Keratinocyte (primary cell): ENCODE data around the gene RNPEPL1. TPM values are rescaled to one million over a fixed set of nuclear protein-coding genes. Genes with fewer than 3 reads are reported as not detected.

Experiments
- DNase-seq: peaks from one replicate; pipeline ENCODE4 v3.0.0-alpha.2; 2011; ENCODE audit warnings: low read depth, missing footprints, low spot score
- FAIRE-seq: peaks from 2 replicates; lab custom pipeline; 2011; peaks lifted over from hg19 to GRCh38; lab: Jason Lieb, UNC
- H2AFZ ChIP-seq: 2 replicates; pipeline ENCODE4 v1.6.0; 2012; ENCODE audit warnings: low read length, control low read depth, inconsistent platforms; ENCODE audit not compliant: control insufficient read depth
- H3K27ac ChIP-seq: 2 replicates; pipeline ENCODE4 v1.5.1; 2011; ENCODE audit warnings: low read length; ENCODE audit not compliant: control insufficient read depth, insufficient read depth
- H3K27me3 ChIP-seq: 3 replicates; pipeline ENCODE4 v1.6.0; 2011; ENCODE audit warnings: low read length; ENCODE audit not compliant: control insufficient read depth, insufficient read depth; ENCODE audit errors: extremely low read depth
- H3K36me3 ChIP-seq, 2 experiments: 2 replicates in 1 of 2; 3 replicates in 1 of 2; pipeline ENCODE4 v1.5.1; 2011; ENCODE audit warnings: low read length in 2 of 2, mild to moderate bottlenecking in 1 of 2; ENCODE audit not compliant: control insufficient read depth in 2 of 2, insufficient read depth in 2 of 2; ENCODE audit errors: extremely low read depth in 1 of 2
- H3K4me1 ChIP-seq: 3 replicates; pipeline ENCODE4 v1.5.1; 2011; ENCODE audit warnings: low read length; ENCODE audit not compliant: control insufficient read depth, insufficient read depth; ENCODE audit errors: extremely low read depth
- H3K4me2 ChIP-seq: 3 replicates; pipeline ENCODE4 v1.6.0; 2011; ENCODE audit warnings: low read depth, low read length; ENCODE audit not compliant: control insufficient read depth, insufficient read depth; ENCODE audit errors: extremely low read depth
- H3K4me3 ChIP-seq, 3 experiments: fragments of 200-600 bp in 1 of 3; sonication (generic) in 1 of 3; 2 replicates in 2 of 3; 3 replicates in 1 of 3; pipeline ENCODE4 v1.5.1; 2011 to 2016; ENCODE audit warnings: low read length in 3 of 3, mild to moderate bottlenecking in 3 of 3, control low read depth in 2 of 3, inconsistent platforms in 1 of 3, low read depth in 1 of 3, mixed read lengths in 1 of 3, mixed run types in 1 of 3, moderate library complexity in 1 of 3; ENCODE audit not compliant: control insufficient read depth in 2 of 3, insufficient read depth in 2 of 3; ENCODE audit errors: extremely low read depth in 1 of 3
- H3K79me2 ChIP-seq: 2 replicates; pipeline ENCODE4 v1.6.0; 2012; ENCODE audit warnings: low read length; ENCODE audit not compliant: control insufficient read depth, insufficient read depth
- H3K9ac ChIP-seq: 3 replicates; pipeline ENCODE4 v1.6.0; 2011; ENCODE audit warnings: low read length; ENCODE audit not compliant: control insufficient read depth, insufficient read depth; ENCODE audit errors: extremely low read depth
- H3K9me1 ChIP-seq: 3 replicates; pipeline ENCODE4 v1.6.0; 2011; ENCODE audit warnings: low read length; ENCODE audit not compliant: control insufficient read depth, insufficient read depth; ENCODE audit errors: extremely low read depth
- H3K9me3 ChIP-seq: 2 replicates; pipeline ENCODE4 v1.5.1; 2012; ENCODE audit warnings: low read depth, low read length; ENCODE audit not compliant: control insufficient read depth
- H4K20me1 ChIP-seq: 3 replicates; pipeline ENCODE4 v1.6.0; 2011; ENCODE audit warnings: low read length; ENCODE audit not compliant: control insufficient read depth, insufficient read depth; ENCODE audit errors: extremely low read depth
- EZH2 ChIP-seq: IDR thresholded peaks from one replicate; pipeline ENCODE4 v1.6.1; 2012; ENCODE audit warnings: inconsistent platforms, mild to moderate bottlenecking, low read length, moderate library complexity
- dilution Hi-C: fragments of 300-500 bp; cut with MboI; formaldehyde crosslinking; loops from one replicate; pipeline ENCODE4 v1.7.0; 2020; ENCODE audit warnings: low sequenced_read_pairs; ENCODE audit not compliant: extremely low pct_ligation_motif_present
- polyA plus RNA-seq, 5 experiments: library from polyadenylated mRNA; depleted of rRNA in 3 of 5; stranded (reverse) in 3 of 5; stranded (forward) in 1 of 5; unstranded in 1 of 5; fragments of >200 nt; gene quantifications; 1 replicate in 1 of 5; 2 replicates in 3 of 5; 3 replicates in 1 of 5; pipeline versions ENCODE4 v1.2.1 to v1.2.3, GENCODE V29; 2011 to 2012; ENCODE audit warnings: missing spikeins in 2 of 5, low read depth in 1 of 5, low replicate concordance in 1 of 5
- TF ChIP-seq, protein P1 (sequence below), 3 experiments: IDR thresholded peaks in 1 of 3; conservative IDR thresholded peaks in 1 of 3; optimal IDR thresholded peaks in 1 of 3; 2 replicates in 2 of 3; 3 replicates in 1 of 3; pipeline versions ENCODE3 to v1.5.1; 2011; ENCODE audit warnings: low read length in 3 of 3, mild to moderate bottlenecking in 3 of 3, moderate library complexity in 2 of 3, control low read depth in 1 of 3, inconsistent platforms in 1 of 3; ENCODE audit not compliant: insufficient read depth in 2 of 3; ENCODE audit errors: extremely low read depth in 1 of 3

RNPEPL1 gene
- polyA plus RNA-seq, 1 donor (not counting 4 experiments of a cell fraction or from before 2014, with no cell fraction given): 3.7 TPM

DNA sequence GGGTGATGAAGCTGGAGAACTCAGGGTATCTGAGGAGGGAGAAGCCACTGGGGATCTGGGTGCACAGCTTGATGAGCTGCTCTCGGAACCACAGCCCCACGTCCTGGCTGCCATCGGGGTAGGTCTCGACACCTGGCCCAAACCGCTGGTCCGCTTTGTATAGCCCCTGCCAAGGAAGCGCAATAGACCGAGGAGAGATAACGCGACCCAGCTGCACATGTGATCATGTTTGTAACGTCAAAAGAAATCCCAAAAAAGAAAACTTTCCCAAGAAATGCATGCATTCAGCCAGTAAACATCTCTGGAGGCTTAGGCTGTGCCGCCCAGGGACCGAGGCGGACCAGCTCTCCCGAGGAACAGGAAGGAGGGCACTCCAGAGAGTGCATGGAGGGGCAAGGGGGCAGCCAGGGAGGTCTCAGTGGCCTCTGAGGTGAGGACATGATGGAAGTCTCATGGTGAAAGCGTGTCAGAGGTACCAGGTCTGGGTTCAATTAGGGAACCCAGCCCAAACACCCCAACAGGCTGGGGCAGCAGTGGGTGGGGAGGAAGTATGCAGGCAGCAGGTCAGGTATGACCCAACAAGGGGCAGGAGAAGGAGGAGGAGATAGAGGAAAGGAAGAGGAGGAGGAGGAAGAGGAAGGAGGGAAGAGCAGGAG is 38.8 kb upstream of the RNPEPL1 start:
- dilution Hi-C loops: no loop called here
- FAIRE-seq: no peak
- no peak for DNase-seq
- Histone ChIP-seq H3K4me3 (no peak overlapping the region), H3K27me3 (no peaks in the 10 kb centered on the region), H2AFZ (no peak overlapping the region), H3K9me1 (no peaks in the 10 kb centered on the region), H3K9me3 (peaks cover 16% of the 10 kb centered on the region), H3K79me2 (no peaks in the 10 kb centered on the region), H3K36me3 (peaks cover 2 to 4% of the 10 kb centered on the region in 2 experiments), H4K20me1 (no peaks in the 10 kb centered on the region), H3K9ac (no peak overlapping the region), H3K4me2 (no peak overlapping the region), H3K4me1 (no peaks in the 10 kb centered on the region), H3K27ac (no peak overlapping the region)
- no peak for TF ChIP-seq EZH2
- TF ChIP-seq, protein P1, sequence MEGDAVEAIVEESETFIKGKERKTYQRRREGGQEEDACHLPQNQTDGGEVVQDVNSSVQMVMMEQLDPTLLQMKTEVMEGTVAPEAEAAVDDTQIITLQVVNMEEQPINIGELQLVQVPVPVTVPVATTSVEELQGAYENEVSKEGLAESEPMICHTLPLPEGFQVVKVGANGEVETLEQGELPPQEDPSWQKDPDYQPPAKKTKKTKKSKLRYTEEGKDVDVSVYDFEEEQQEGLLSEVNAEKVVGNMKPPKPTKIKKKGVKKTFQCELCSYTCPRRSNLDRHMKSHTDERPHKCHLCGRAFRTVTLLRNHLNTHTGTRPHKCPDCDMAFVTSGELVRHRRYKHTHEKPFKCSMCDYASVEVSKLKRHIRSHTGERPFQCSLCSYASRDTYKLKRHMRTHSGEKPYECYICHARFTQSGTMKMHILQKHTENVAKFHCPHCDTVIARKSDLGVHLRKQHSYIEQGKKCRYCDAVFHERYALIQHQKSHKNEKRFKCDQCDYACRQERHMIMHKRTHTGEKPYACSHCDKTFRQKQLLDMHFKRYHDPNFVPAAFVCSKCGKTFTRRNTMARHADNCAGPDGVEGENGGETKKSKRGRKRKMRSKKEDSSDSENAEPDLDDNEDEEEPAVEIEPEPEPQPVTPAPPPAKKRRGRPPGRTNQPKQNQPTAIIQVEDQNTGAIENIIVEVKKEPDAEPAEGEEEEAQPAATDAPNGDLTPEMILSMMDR (optimal IDR thresholded peaks at IDR 0.05 in 1 of 3, IDR thresholded peaks at IDR 0.05 in 1 of 3, conservative IDR thresholded peaks at IDR 0.05 in 1 of 3; ENCODE audit: extremely low read depth in 1 of 3, insufficient read depth in 2 of 3, low read length in 3 of 3): no peak

DNA sequence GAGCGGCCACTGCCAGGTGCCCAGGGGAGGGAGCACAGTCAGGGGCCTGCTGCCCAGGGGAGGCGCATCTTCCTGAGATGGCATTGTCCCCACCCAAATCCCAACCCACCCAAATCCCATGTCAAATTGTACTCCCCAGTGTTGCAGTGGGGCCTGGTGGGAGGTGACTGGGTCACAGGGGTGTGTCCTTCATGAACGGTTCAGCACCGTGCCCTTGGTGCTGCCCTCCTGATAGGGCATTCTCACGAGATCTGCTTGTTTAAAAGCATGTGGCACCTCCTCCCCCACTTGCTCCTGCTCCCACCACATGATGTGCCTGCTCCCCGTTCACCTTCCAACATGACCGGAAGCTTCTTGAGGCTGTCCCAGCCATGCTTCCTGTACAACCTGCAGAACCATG is 38.1 kb upstream of the RNPEPL1 start:
- Histone ChIP-seq H3K4me2 (no peak overlapping the region), H3K9me1 (no peaks in the 10 kb centered on the region), H3K4me3 (no peak overlapping the region), H3K4me1 (no peaks in the 10 kb centered on the region), H3K27me3 (no peaks in the 10 kb centered on the region), H3K9ac (no peak overlapping the region), H2AFZ (no peak overlapping the region), H3K36me3 (peaks cover 2 to 4% of the 10 kb centered on the region in 2 experiments), H3K9me3 (peaks cover 12% of the 10 kb centered on the region), H4K20me1 (no peaks in the 10 kb centered on the region), H3K27ac (no peak overlapping the region), H3K79me2 (no peaks in the 10 kb centered on the region)
- DNase-seq: no peak
- no peak for FAIRE-seq
- dilution Hi-C loops: no loop called here
- TF ChIP-seq, protein P1 (optimal IDR thresholded peaks at IDR 0.05 in 1 of 3, IDR thresholded peaks at IDR 0.05 in 1 of 3, conservative IDR thresholded peaks at IDR 0.05 in 1 of 3; ENCODE audit: extremely low read depth in 1 of 3, insufficient read depth in 2 of 3, low read length in 3 of 3): no peak
- TF ChIP-seq EZH2: no peak
